D721Med (cell line): ENCODE results near the gene ATXN3L.

ENCODE experiments used
- DNase-seq: peaks from one replicate; pipeline ENCODE4 v3.0.0; 2011; ENCODE audit warnings: low spot score; ENCODE audit not compliant: insufficient read length
- FAIRE-seq: peaks from 2 replicates; lab custom pipeline; 2011; peaks lifted over from hg19 to GRCh38; lab: Jason Lieb, UNC
- CTCF ChIP-seq: IDR thresholded peaks from 2 replicates; pipeline ENCODE4 v1.5.1; 2012; ENCODE audit warnings: mild to moderate bottlenecking, control low read depth; ENCODE audit not compliant: insufficient read depth; ENCODE audit errors: missing control alignments

ATXN3L gene

GRCh38 chrX:13319953-13320352, at the start of gene ATXN3L:
ATXN3L (minus strand) TSS chrX:13320053; CDS start chrX:13319934, 119 bp downstream.
- no peak for TF ChIP-seq CTCF
- no peak for FAIRE-seq
- DNase-seq: no peak

DNA sequence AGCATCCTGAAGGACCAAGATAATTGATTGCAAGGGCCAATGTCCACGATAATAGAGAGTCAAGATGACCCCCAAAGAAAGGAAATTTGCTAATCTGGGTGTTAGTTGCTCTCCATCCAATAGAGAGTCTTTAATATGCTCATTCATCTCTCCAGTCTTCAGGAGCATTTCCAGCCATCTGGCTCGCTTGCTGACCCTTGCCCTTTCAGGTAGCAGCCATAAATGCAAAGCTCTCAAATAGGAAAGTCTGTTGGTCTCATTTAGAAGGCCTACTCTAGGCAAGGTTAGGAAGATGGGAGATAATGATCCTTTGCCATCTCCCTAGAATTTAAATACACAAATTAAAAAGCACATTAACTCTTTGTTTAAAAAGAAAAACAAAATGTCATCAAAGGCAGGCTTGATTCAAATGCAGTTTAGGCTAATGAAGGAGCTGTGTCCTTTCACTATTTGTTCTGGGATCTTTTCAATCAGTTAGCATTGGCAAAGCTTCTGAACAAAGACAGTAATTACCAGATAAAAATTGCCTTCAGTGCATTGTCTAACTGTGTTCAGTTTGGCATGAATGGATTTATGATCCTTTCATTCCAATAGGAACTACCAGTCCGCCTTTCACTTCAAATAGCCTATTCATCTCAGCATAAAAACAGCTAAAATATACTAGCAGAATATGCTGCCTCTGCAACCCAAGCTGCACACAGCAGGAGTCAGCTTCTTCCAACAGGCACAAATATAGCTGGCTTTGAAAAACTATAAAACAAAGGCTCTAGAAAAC, 49.6 kb upstream of the ATXN3L start:
- FAIRE-seq (no peak), DNase-seq (no peak)
- TF ChIP-seq CTCF: no peak

- FAIRE-seq: peak; percentile 25
- TF ChIP-seq CTCF: no peak
- DNase-seq: no peak
Measured at GRCh38 chrX:13367950-13368349, 48.1 kb upstream of the ATXN3L start.

- no peak for FAIRE-seq
- no peak for DNase-seq
- TF ChIP-seq CTCF: no peak
Measured at GRCh38 chrX:13366698-13367097, 46.8 kb upstream of the ATXN3L start.

- DNase-seq (no peak), FAIRE-seq (no peak)
- no peak for TF ChIP-seq CTCF
Measured at GRCh38 chrX:13365161-13365560, 45.3 kb upstream of the ATXN3L start.

DNA sequence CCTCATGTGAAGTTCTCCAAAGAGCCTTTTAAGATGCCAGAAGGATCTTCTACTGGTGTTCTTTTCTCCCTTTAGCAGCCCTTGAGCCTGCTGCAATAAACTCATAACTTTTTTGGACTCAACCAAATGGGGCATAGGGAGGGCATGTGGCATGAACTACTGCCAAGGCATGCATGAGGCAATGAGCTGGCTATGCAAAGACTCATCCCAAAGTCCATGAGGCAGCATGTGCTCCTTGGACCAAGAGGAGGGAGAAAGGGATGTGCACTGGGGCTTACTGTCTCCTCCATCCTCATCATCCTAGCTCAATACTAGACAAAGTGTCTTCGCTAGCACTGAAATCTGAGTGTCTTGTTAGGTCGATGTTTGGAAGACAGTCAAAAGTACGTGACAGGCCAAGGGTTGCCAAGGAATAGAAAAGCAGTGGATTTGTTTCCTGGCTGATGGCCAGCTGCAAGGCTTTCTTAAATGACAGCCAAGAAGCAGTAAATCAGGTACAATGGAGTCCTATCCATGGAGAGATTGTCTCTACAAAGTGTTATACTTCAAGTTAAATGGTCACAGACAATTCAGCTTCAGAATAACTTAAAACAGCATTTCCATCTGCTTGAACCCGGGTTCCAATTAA, 44.5 kb upstream of the ATXN3L start:
- FAIRE-seq: no peak
- no peak for TF ChIP-seq CTCF
- no peak for DNase-seq

- TF ChIP-seq CTCF: no peak
- DNase-seq (no peak), FAIRE-seq (no peak)
Measured at GRCh38 chrX:13360146-13360545, 40.3 kb upstream of the ATXN3L start.
